ENCODE data around the gene TRIM14.

The TRIM14 gene

DNA sequence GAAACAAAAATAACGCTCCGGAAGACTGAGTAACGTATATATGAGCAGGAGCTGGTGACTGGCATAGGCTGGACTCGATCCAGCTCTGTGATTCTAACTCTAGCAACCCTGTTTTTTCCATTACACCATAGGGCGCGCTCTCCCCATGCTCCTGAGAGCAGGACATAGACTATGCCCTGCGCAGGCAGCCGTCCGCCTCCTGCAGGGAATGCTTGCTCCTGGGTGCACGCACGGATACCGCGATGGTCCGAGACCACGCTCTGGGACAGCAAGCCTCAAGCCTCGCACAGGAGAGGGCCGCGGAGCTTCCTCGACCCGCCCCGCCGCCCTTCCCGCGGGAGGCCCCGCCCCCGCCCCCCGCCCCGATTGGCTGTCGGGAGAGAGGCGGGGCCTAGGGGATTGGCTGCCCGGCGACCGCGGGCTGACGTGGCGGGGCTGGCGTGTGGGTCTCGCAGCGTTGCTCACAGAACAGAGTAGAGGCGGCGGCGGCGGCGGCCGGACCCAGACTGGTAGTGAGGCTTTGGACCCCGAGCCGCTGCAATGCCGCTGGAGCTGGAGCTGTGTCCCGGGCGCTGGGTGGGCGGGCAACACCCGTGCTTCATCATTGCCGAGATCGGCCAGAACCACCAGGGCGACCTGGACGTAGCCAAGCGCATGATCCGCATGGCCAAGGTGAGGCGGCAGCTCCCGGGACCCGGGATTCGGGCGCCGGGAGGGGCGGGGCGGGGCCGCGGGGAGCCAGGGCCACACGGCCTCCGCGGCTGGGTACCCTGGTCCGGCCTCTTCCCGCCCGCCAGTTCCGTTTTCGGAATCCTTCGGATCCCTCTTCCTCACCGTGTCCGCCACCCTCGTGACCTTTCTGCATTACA lies 62.5 kb downstream of the TRIM14 start, which contains the start of gene NANS:
Gene NANS (plus strand): TSS at position 464 of the 869 bp plus-strand sequence. CDS start 77 bp downstream, at position 541.
- Mint-ChIP-seq H3K4me3 (peak within 1 kb of the TSS; percentile 96 to 99 (median 98)), H3K27me3 (ENCODE audit: low read depth) (no peaks in the 10 kb centered on the region), H3K27ac (peak within 1 kb of the TSS; percentile 89 to 94 (median 94)), H3K36me3 (ENCODE audit: low read depth) (peaks cover 6% of the 10 kb centered on the region), H3K4me1 (peaks cover 9% of the 10 kb centered on the region), H3K9me3 (no peaks in the 10 kb centered on the region)
- TF ChIP-seq, protein P1, sequence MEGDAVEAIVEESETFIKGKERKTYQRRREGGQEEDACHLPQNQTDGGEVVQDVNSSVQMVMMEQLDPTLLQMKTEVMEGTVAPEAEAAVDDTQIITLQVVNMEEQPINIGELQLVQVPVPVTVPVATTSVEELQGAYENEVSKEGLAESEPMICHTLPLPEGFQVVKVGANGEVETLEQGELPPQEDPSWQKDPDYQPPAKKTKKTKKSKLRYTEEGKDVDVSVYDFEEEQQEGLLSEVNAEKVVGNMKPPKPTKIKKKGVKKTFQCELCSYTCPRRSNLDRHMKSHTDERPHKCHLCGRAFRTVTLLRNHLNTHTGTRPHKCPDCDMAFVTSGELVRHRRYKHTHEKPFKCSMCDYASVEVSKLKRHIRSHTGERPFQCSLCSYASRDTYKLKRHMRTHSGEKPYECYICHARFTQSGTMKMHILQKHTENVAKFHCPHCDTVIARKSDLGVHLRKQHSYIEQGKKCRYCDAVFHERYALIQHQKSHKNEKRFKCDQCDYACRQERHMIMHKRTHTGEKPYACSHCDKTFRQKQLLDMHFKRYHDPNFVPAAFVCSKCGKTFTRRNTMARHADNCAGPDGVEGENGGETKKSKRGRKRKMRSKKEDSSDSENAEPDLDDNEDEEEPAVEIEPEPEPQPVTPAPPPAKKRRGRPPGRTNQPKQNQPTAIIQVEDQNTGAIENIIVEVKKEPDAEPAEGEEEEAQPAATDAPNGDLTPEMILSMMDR (IDR thresholded peaks at IDR 0.05; ENCODE audit: unreplicated experiment in 3 of 3) = no peak

- Mint-ChIP-seq H3K9me3 (no peaks in the 10 kb centered on the region), H3K36me3 (ENCODE audit: low read depth) (no peaks in the 10 kb centered on the region), H3K27me3 (ENCODE audit: low read depth) (no peaks in the 10 kb centered on the region), H3K27ac (no peak overlapping the region), H3K4me3 (peak overlapping the region in 2 of 3 experiments; percentile 19 to 52), H3K4me1 (peaks cover 9% of the 10 kb centered on the region)
- TF ChIP-seq, protein P1 (IDR thresholded peaks at IDR 0.05; ENCODE audit: unreplicated experiment in 3 of 3) = no peak
These were observed 64.6 kb downstream of the TRIM14 start for GRCh38 chr9:98054376-98054951.

DNA sequence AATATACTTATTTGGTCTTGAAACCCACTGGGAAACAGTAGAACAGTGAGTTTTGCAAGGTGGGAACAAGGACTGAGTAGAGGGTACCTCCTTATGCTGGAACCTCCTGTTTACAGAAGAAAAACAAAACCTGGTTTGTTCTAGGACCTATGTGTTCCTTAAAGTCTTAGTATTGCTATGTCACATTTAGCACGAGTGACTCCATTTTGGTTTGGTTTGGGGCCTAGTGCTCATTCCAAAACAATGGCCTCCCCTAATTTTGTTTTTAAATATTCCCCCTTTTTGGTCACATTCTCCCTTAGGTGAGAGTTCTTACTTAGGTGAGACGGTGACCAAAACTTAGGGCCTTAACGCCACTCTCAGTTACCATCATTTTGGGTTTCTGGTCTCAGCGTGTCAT lies 68.7 kb downstream of the TRIM14 start:
- H3K27me3 Mint-ChIP-seq (ENCODE audit: low read depth) = no peaks in the 10 kb centered on the region
- no peaks in the 10 kb centered on the region for H3K36me3 Mint-ChIP-seq (ENCODE audit: low read depth)
- TF ChIP-seq, protein P1 (IDR thresholded peaks at IDR 0.05; ENCODE audit: unreplicated experiment in 3 of 3) = no peak
- no peak overlapping the region for H3K4me3 Mint-ChIP-seq
- H3K27ac Mint-ChIP-seq = no peak overlapping the region
- H3K9me3 Mint-ChIP-seq = no peaks in the 10 kb centered on the region
- H3K4me1 Mint-ChIP-seq = no peaks in the 10 kb centered on the region

GRCh38 chr9:98049288-98050072 lies 69.5 kb downstream of the TRIM14 start:
- H3K27ac Mint-ChIP-seq = no peak overlapping the region
- H3K4me1 Mint-ChIP-seq = no peaks in the 10 kb centered on the region
- H3K9me3 Mint-ChIP-seq = no peaks in the 10 kb centered on the region

DNA sequence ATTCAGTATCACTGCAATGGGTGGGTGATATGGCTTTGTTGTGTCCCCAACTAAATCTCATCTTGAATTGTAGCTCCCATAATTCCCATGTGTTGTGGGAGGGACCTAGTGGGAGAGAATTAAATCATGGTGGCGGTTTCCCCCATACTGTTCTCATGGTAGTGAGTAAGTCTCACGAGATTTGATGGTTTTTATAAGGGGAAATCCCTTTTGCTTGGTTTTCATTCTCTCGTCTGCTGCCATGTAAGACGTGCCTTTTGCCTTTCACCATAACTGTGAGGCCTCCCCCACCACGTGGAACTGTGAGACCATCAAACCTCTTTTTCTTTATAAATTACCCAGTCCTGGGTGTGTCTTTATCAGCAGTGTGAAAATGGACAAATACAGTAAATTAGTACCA lies 72.0 kb downstream of the TRIM14 start:
- Mint-ChIP-seq H3K36me3 (ENCODE audit: low read depth) (no peaks in the 10 kb centered on the region), H3K4me3 (no peak overlapping the region), H3K27me3 (ENCODE audit: low read depth) (peaks cover 3% of the 10 kb centered on the region), H3K9me3 (no peaks in the 10 kb centered on the region), H3K27ac (no peak overlapping the region), H3K4me1 (no peaks in the 10 kb centered on the region)
- TF ChIP-seq, protein P1 (IDR thresholded peaks at IDR 0.05; ENCODE audit: unreplicated experiment in 3 of 3) = no peak

More at GRCh38 chr9:98049288-98050072, 69.5 kb downstream of the TRIM14 start:
- Mint-ChIP-seq H3K4me3 (no peak overlapping the region), H3K27me3 (ENCODE audit: low read depth) (peaks cover 3% of the 10 kb centered on the region), H3K36me3 (ENCODE audit: low read depth) (no peaks in the 10 kb centered on the region)
- TF ChIP-seq, protein P1 (IDR thresholded peaks at IDR 0.05; ENCODE audit: unreplicated experiment in 3 of 3) = no peak
